Liver (tissue), 9 donors: Measurements from ENCODE around the gene TOM1L2. TPM values are rescaled to one million over a fixed set of nuclear protein-coding genes. Genes with fewer than 3 reads are reported as not detected.

Experiments
- DNase-seq: peaks from one replicate; pipeline ENCODE4 v3.0.0-alpha.2; 2017; ENCODE audit warnings: low spot score
- H3K27ac ChIP-seq, 2 donors: one replicate each; pipeline ENCODE4 v1.7.0; 2013; ENCODE audit warnings: inconsistent platforms in 2 of 2, low read length in 2 of 2, control low read depth in 1 of 2, low read depth in 1 of 2, mild to moderate bottlenecking in 1 of 2
- H3K27me3 ChIP-seq, 4 donors: one replicate each; pipeline versions ENCODE4 v1.6.1 to v1.7.0; 2013; ENCODE audit warnings: low read length in 3 of 4, inconsistent platforms in 1 of 4, mild to moderate bottlenecking in 1 of 4, moderate library complexity in 1 of 4; ENCODE audit not compliant: control insufficient read depth in 4 of 4, insufficient read depth in 4 of 4
- H3K36me3 ChIP-seq, 4 donors: one replicate each; pipeline versions ENCODE4 v1.6.1 to v1.7.0; 2013; ENCODE audit warnings: low read length in 3 of 4, mild to moderate bottlenecking in 3 of 4, low read depth in 1 of 4, moderate library complexity in 1 of 4; ENCODE audit not compliant: control insufficient read depth in 4 of 4, insufficient read depth in 3 of 4
- H3K4me1 ChIP-seq, 4 donors: one replicate each; pipeline versions ENCODE4 v1.6.1 to v1.7.0; 2013; ENCODE audit warnings: low read length in 3 of 4, mild to moderate bottlenecking in 3 of 4, moderate library complexity in 1 of 4; ENCODE audit not compliant: control insufficient read depth in 4 of 4, insufficient read depth in 4 of 4
- H3K4me3 ChIP-seq, 3 donors: one replicate each; pipeline versions ENCODE4 v1.6.1 to v1.7.0; 2013; ENCODE audit warnings: low read length in 3 of 3, control low read depth in 1 of 3, low read depth in 1 of 3, mild to moderate bottlenecking in 1 of 3
- H3K9ac ChIP-seq, 2 donors: one replicate each; pipeline ENCODE4 v1.7.0; 2013; ENCODE audit warnings: low read length in 2 of 2, mild to moderate bottlenecking in 2 of 2, moderate library complexity in 2 of 2, control low read depth in 1 of 2, low read depth in 1 of 2
- H3K9me3 ChIP-seq, 4 donors: one replicate each; pipeline versions ENCODE4 v1.6.1 to v1.7.0; 2013; ENCODE audit warnings: low read length in 3 of 4; ENCODE audit not compliant: control insufficient read depth in 4 of 4
- EGR1 ChIP-seq, 2 donors: IDR thresholded peaks; 2 replicates each; pipeline ENCODE4 v1.6.1; 2016 to 2018; ENCODE audit warnings: antibody characterized with exemption in 2 of 2, low read depth in 2 of 2
- GABPA ChIP-seq, 2 donors: IDR thresholded peaks in 1 of 2; conservative IDR thresholded peaks in 1 of 2; 2 replicates each; pipeline ENCODE4 v1.6.1; 2016; ENCODE audit warnings: antibody characterized with exemption in 2 of 2, mild to moderate bottlenecking in 1 of 2, moderate library complexity in 1 of 2
- HNF4A ChIP-seq, 2 donors: conservative IDR thresholded peaks; 2 replicates each; pipeline ENCODE4 v1.6.1; 2016; ENCODE audit warnings: antibody characterized with exemption in 2 of 2, mild to moderate bottlenecking in 2 of 2
- HNF4G ChIP-seq: IDR thresholded peaks from 2 replicates; pipeline ENCODE4 v1.6.1; 2016; ENCODE audit warnings: antibody characterized with exemption
- JUND ChIP-seq, 2 donors: IDR thresholded peaks; 2 replicates each; pipeline ENCODE4 v1.6.1; 2016; ENCODE audit warnings: antibody characterized with exemption in 2 of 2
- NR2F2 ChIP-seq: IDR thresholded peaks from 2 replicates; pipeline ENCODE4 v1.6.1; 2016; ENCODE audit warnings: antibody characterized with exemption
- RAD21 ChIP-seq, 2 donors: IDR thresholded peaks; 2 replicates each; pipeline ENCODE4 v1.6.1; 2016; ENCODE audit warnings: antibody characterized with exemption in 2 of 2, mild to moderate bottlenecking in 2 of 2
- RXRA ChIP-seq, 2 donors: IDR thresholded peaks; 2 replicates each; pipeline ENCODE4 v1.6.1; 2017 to 2018; ENCODE audit warnings: antibody characterized with exemption in 2 of 2, mild to moderate bottlenecking in 1 of 2
- SP1 ChIP-seq: IDR thresholded peaks from 2 replicates; pipeline ENCODE4 v1.6.1; 2018; ENCODE audit warnings: antibody characterized with exemption, mild to moderate bottlenecking
- TAF1 ChIP-seq: conservative IDR thresholded peaks from 2 replicates; pipeline ENCODE4 v1.6.1; 2016; ENCODE audit warnings: antibody characterized with exemption, mild to moderate bottlenecking
- WGBS: extraction: QIAGEN DNeasy Blood & Tissue Kit; methylation state at CpG from one replicate; pipeline ENCODE4 v1.1.7; 2013; 5-methylcytosine and 5-hydroxymethylcytosine counted together
- polyA plus RNA-seq, 2 donors: library from polyadenylated mRNA; stranded (reverse) in 1 of 2; unstranded in 1 of 2; fragments of 200-250 nt in 1 of 2; fragments of >200 nt in 1 of 2; fragmentation: Nextera tagmentation in 1 of 2; extraction: Ambion mirVana in 1 of 2; gene quantifications; one replicate each; pipeline versions ENCODE4 v1.2.1 to v1.2.3, GENCODE V29; 2013 to 2015
- total RNA-seq, 2 donors: library from RNA; depleted of rRNA; stranded (reverse); fragments of >200 nt; gene quantifications; one replicate each; pipeline ENCODE4 v1.2.3, GENCODE V29; 2014
- TF ChIP-seq, protein P1 (sequence below): IDR thresholded peaks from 2 replicates; pipeline ENCODE4 v1.6.1; 2016; ENCODE audit warnings: antibody characterized with exemption, mild to moderate bottlenecking
- TF ChIP-seq, protein P2 (sequence below): IDR thresholded peaks from 2 replicates; pipeline ENCODE4 v1.6.1; 2016; ENCODE audit warnings: antibody characterized with exemption
- TF ChIP-seq, protein P3 (sequence below): IDR thresholded peaks from 2 replicates; pipeline ENCODE4 v1.6.1; 2016; ENCODE audit warnings: antibody characterized with exemption
- TF ChIP-seq, protein P4 (sequence below): IDR thresholded peaks from 2 replicates; pipeline ENCODE4 v1.6.1; 2016; ENCODE audit warnings: antibody characterized with exemption
- TF ChIP-seq, protein P5 (sequence below): fragments of 150-350 bp; IDR thresholded peaks from 2 replicates; pipeline ENCODE4 v1.5.1; 2017; ENCODE audit warnings: improper control_type of control experiment, low read depth, low read length; ENCODE audit not compliant: missing input control
- donor health status: healthy.
- donor health status: healthy.
- donor health status: healthy.
- donor health status: healthy.
- donor health status: healthy.

TOM1L2 gene
- total and polyA plus RNA-seq, 4 donors = 5.0 to 24.0 (median 9.3) TPM

DNA sequence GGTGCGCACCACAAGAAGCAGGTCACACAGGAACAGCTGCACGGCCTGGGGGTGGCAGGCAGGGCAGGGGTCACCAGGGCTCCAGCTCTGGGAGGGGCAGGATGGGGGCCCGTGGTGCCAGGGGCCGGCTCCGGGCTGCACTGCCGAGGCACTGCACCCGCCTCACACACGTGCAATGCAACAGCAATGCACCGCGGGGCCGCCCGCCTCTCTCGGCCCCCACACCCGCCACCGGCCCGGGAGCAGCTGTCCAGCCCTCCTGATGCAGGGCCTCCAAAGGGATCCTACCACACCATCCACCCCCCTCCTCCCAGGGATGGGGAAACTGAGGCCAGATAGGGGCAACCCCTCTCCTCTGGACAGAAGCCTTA, 158.5 kb downstream of the TOM1L2 start:
- H3K36me3 ChIP-seq = peaks cover 10 to 33% (median 25%) of the 10 kb centered on the region in 4 donors
- 76% methylated on average over 16 of the region's 16 CpGs for WGBS
- H3K4me3 ChIP-seq = no peak overlapping the region
- H3K4me1 ChIP-seq = peaks cover 21 to 82% (median 49%) of the 10 kb centered on the region in 4 donors
- H3K27me3 ChIP-seq = no peaks in the 10 kb centered on the region
- no peak for DNase-seq
- peak overlapping the region in 1 of 2 donors; percentile 52 for H3K27ac ChIP-seq
- no peak overlapping the region for H3K9ac ChIP-seq
- no peaks in the 10 kb centered on the region for H3K9me3 ChIP-seq
- TF ChIP-seq, protein P1, sequence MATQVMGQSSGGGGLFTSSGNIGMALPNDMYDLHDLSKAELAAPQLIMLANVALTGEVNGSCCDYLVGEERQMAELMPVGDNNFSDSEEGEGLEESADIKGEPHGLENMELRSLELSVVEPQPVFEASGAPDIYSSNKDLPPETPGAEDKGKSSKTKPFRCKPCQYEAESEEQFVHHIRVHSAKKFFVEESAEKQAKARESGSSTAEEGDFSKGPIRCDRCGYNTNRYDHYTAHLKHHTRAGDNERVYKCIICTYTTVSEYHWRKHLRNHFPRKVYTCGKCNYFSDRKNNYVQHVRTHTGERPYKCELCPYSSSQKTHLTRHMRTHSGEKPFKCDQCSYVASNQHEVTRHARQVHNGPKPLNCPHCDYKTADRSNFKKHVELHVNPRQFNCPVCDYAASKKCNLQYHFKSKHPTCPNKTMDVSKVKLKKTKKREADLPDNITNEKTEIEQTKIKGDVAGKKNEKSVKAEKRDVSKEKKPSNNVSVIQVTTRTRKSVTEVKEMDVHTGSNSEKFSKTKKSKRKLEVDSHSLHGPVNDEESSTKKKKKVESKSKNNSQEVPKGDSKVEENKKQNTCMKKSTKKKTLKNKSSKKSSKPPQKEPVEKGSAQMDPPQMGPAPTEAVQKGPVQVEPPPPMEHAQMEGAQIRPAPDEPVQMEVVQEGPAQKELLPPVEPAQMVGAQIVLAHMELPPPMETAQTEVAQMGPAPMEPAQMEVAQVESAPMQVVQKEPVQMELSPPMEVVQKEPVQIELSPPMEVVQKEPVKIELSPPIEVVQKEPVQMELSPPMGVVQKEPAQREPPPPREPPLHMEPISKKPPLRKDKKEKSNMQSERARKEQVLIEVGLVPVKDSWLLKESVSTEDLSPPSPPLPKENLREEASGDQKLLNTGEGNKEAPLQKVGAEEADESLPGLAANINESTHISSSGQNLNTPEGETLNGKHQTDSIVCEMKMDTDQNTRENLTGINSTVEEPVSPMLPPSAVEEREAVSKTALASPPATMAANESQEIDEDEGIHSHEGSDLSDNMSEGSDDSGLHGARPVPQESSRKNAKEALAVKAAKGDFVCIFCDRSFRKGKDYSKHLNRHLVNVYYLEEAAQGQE = no peak
- TF ChIP-seq JUND (IDR thresholded peaks at IDR 0.05) = no peak
- TF ChIP-seq, protein P2, sequence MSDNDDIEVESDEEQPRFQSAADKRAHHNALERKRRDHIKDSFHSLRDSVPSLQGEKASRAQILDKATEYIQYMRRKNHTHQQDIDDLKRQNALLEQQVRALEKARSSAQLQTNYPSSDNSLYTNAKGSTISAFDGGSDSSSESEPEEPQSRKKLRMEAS = no peak
- TF ChIP-seq HNF4A (conservative IDR thresholded peaks at IDR 0.05) = no peak
- no peak for TF ChIP-seq SP1
- TF ChIP-seq, protein P3, sequence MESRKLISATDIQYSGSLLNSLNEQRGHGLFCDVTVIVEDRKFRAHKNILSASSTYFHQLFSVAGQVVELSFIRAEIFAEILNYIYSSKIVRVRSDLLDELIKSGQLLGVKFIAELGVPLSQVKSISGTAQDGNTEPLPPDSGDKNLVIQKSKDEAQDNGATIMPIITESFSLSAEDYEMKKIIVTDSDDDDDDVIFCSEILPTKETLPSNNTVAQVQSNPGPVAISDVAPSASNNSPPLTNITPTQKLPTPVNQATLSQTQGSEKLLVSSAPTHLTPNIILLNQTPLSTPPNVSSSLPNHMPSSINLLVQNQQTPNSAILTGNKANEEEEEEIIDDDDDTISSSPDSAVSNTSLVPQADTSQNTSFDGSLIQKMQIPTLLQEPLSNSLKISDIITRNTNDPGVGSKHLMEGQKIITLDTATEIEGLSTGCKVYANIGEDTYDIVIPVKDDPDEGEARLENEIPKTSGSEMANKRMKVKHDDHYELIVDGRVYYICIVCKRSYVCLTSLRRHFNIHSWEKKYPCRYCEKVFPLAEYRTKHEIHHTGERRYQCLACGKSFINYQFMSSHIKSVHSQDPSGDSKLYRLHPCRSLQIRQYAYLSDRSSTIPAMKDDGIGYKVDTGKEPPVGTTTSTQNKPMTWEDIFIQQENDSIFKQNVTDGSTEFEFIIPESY = no peak
- TF ChIP-seq, protein P4, sequence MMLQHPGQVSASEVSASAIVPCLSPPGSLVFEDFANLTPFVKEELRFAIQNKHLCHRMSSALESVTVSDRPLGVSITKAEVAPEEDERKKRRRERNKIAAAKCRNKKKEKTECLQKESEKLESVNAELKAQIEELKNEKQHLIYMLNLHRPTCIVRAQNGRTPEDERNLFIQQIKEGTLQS = no peak
- TF ChIP-seq RXRA (IDR thresholded peaks at IDR 0.05) = no peak
- no peak for TF ChIP-seq EGR1 (IDR thresholded peaks at IDR 0.05; ENCODE audit: low read depth in 2 of 2)
- TF ChIP-seq, protein P5, sequence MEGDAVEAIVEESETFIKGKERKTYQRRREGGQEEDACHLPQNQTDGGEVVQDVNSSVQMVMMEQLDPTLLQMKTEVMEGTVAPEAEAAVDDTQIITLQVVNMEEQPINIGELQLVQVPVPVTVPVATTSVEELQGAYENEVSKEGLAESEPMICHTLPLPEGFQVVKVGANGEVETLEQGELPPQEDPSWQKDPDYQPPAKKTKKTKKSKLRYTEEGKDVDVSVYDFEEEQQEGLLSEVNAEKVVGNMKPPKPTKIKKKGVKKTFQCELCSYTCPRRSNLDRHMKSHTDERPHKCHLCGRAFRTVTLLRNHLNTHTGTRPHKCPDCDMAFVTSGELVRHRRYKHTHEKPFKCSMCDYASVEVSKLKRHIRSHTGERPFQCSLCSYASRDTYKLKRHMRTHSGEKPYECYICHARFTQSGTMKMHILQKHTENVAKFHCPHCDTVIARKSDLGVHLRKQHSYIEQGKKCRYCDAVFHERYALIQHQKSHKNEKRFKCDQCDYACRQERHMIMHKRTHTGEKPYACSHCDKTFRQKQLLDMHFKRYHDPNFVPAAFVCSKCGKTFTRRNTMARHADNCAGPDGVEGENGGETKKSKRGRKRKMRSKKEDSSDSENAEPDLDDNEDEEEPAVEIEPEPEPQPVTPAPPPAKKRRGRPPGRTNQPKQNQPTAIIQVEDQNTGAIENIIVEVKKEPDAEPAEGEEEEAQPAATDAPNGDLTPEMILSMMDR = no peak
- no peak for TF ChIP-seq TAF1
- TF ChIP-seq RAD21 (IDR thresholded peaks at IDR 0.05) = no peak
- TF ChIP-seq NR2F2 = no peak
- TF ChIP-seq GABPA (IDR thresholded peaks at IDR 0.05 in 1 of 2, conservative IDR thresholded peaks at IDR 0.05 in 1 of 2) = no peak
- no peak for TF ChIP-seq HNF4G
